ENCODE results near the gene C6orf132. TPM values are rescaled to one million over a fixed set of nuclear protein-coding genes. Genes with fewer than 3 reads are reported as not detected.

The C6orf132 gene
- total and polyA plus RNA-seq, 9 of the 15 experiments (the other 6 are each of a cell fraction or from before 2014, with no cell fraction given), result 0.06 to 0.35 (median 0.14) TPM

GRCh38 chr6:42075159-42075838 lies 67.1 kb downstream of the C6orf132 start (continued):
- TF ChIP-seq ZNF398 (CRISPR knock-in tag; IDR thresholded peaks at IDR 0.05) (no peak), ZBTB1 (CRISPR knock-in tag; IDR thresholded peaks at IDR 0.05; ENCODE audit: borderline replicate concordance, low read depth) (no peak), HMG20A (CRISPR knock-in tag; conservative IDR thresholded peaks at IDR 0.05) (no peak), DEAF1 (CRISPR knock-in tag; IDR thresholded peaks at IDR 0.05) (peak; percentile 98), ZNF354B (CRISPR knock-in tag; IDR thresholded peaks at IDR 0.05) (no peak), POLR3G (IDR thresholded peaks at IDR 0.05; ENCODE audit: extremely low read depth, insufficient read length, insufficient replicate concordance) (no peak), PHB2 (IDR thresholded peaks at IDR 0.05; ENCODE audit: low read depth) (no peak), SMARCA4 (IDR thresholded peaks at IDR 0.05) (no peak), DPF2 (IDR thresholded peaks at IDR 0.05) (no peak), SREBF1 (IDR thresholded peaks at IDR 0.05; ENCODE audit: borderline replicate concordance, low read depth, low read length) (no peak), DNMT1 (IDR thresholded peaks at IDR 0.05) (no peak), ELF1 (tag; IDR thresholded peaks at IDR 0.05) (no peak), SREBF2 (CRISPR knock-in tag; IDR thresholded peaks at IDR 0.05) (no peak), SNRNP70 (optimal IDR thresholded peaks at IDR 0.05; ENCODE audit: low read depth, low read length) (no peak), RBM39 (optimal IDR thresholded peaks at IDR 0.05; ENCODE audit: low read depth, low read length) (no peak), ZNF699 (CRISPR knock-in tag; IDR thresholded peaks at IDR 0.05; ENCODE audit: insufficient replicate concordance) (no peak), JUN (IDR thresholded peaks at IDR 0.05; ENCODE audit: borderline replicate concordance, low read depth, low read length) (0 out of 2 replicates have a peak, but pooled peaks have one; percentile 6), JUN (CRISPR knock-in tag; IDR thresholded peaks at IDR 0.05; ENCODE audit: borderline replicate concordance) (no peak), PTRF (tag; IDR thresholded peaks at IDR 0.05) (no peak), RNF2 (IDR thresholded peaks at IDR 0.05) (no peak), CBFA2T3 (IDR thresholded peaks at IDR 0.05) (no peak), BRF2 (IDR thresholded peaks at IDR 0.05; ENCODE audit: borderline replicate concordance, insufficient read depth, insufficient read length) (no peak), POLR2G (IDR thresholded peaks at IDR 0.05; ENCODE audit: low read depth, low read length) (no peak), SRSF3 (IDR thresholded peaks at IDR 0.05; ENCODE audit: insufficient read depth, low read length) (no peak), GATAD2A (IDR thresholded peaks at IDR 0.05) (no peak), KLF16 (IDR thresholded peaks at IDR 0.05) (peak; percentile 36; the same call in 1 of the 2 replicates), CHD2 (IDR thresholded peaks at IDR 0.05; ENCODE audit: low read depth, low read length) (no peak), THAP7 (CRISPR knock-in tag; IDR thresholded peaks at IDR 0.05) (no peak)

Measured in K562 (cell line).